ENCODE results near the gene PLPP4. TPM values are rescaled to one million over a fixed set of nuclear protein-coding genes. Genes with fewer than 3 reads are reported as not detected.

Gene PLPP4
- polyA plus RNA-seq, 1 of the 3 experiments (the other 2 are of a cell fraction): 27.9 TPM

DNA sequence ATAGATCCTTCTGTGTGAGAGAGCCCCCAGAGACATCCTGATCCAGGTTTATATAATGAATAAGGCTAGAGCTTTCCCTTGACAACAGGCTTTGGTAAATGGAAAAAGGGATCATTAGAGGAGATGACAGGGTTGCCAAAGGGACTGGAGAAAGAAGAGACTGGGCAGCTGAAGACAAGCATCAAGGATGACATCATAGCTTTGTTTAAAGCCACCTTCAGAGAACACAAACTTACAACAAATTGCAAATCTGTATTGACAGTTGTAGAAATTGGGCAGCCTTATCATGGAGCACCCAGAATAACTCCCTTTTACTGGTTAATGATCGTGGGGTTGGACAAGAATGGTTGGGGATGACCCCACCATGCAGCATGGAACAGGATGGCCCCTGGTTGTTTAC, 3.7 kb upstream of the PLPP4 start:
- Histone ChIP-seq H3K27me3 (ENCODE audit: insufficient read depth) (no peaks in the 10 kb centered on the region), H3K27ac (ENCODE audit: low read depth in 2 of 2, low read length in 1 of 2) (no peak overlapping the region), H3K4me2 (no peak overlapping the region), H3K9me2 (no peaks in the 10 kb centered on the region), H4K20me1 (ENCODE audit: insufficient read depth) (no peaks in the 10 kb centered on the region), H3F3A (replicated peaks; ENCODE audit: insufficient read depth) (no peaks in the 10 kb centered on the region), H3K9me3 (no peaks in the 10 kb centered on the region), H3K4me1 (ENCODE audit: control insufficient read depth in 1 of 2, insufficient read depth in 2 of 2, low read depth in 1 of 2, low read length in 1 of 2) (peaks cover 7 to 22% of the 10 kb centered on the region in 2 experiments; a peak in 3 of 4 replicates), H3K4me3 (ENCODE audit: low read depth in 2 of 2, low read length in 1 of 2) (no peak overlapping the region), H3K9ac (no peak overlapping the region), H3K79me2 (ENCODE audit: insufficient read depth) (peaks cover 19% of the 10 kb centered on the region), H2AFZ (ENCODE audit: low read depth) (no peak overlapping the region), H3K36me3 (replicated peaks in 1 of 2; ENCODE audit: control insufficient read depth in 1 of 2, insufficient read depth in 2 of 2, low read length in 1 of 2) (no peaks in the 10 kb centered on the region)
- ChIA-PET POLR2A (interaction anchor here (0.6 kb wide), 1 partner anchor 306 kb away, joined by 3 read pairs; no protein-coding TSS in a partner anchor), CTCF (interaction anchor here (1.1 to 1.4 kb wide), 2 partner anchors 30 to 282 kb away, joined by 3 read pairs; no protein-coding TSS in a partner anchor)
- DNase-seq: no peak
- 55% methylated on average over 1 of the region's 1 CpG for WGBS (ENCODE audit: low lambda C conversion rate)
- TF ChIP-seq, protein P1, sequence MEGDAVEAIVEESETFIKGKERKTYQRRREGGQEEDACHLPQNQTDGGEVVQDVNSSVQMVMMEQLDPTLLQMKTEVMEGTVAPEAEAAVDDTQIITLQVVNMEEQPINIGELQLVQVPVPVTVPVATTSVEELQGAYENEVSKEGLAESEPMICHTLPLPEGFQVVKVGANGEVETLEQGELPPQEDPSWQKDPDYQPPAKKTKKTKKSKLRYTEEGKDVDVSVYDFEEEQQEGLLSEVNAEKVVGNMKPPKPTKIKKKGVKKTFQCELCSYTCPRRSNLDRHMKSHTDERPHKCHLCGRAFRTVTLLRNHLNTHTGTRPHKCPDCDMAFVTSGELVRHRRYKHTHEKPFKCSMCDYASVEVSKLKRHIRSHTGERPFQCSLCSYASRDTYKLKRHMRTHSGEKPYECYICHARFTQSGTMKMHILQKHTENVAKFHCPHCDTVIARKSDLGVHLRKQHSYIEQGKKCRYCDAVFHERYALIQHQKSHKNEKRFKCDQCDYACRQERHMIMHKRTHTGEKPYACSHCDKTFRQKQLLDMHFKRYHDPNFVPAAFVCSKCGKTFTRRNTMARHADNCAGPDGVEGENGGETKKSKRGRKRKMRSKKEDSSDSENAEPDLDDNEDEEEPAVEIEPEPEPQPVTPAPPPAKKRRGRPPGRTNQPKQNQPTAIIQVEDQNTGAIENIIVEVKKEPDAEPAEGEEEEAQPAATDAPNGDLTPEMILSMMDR (IDR thresholded peaks at IDR 0.05): no peak
- TF ChIP-seq RAD21 (IDR thresholded peaks at IDR 0.05; ENCODE audit: low read length) (no peak), YY1 (IDR thresholded peaks at IDR 0.05; ENCODE audit: low read depth) (no peak)

DNA sequence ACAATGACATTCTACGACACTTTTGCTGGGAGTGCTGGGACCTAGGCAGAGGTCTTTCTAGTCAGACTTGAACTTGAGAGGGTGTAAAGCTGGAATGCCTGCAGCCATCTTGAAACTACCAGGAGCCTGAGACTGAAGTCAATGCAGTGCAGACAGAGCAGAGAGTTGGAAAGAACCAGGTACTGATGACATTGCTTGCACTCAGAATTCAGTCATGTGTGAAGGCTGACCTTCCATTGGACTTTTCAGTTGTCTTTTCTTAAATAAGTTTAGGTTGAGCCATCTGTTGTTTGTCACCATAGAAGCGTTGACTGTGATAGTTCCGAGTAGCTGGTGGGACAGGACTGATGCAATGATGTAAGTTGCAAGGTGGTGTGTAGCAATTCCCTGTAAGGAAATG, 3.1 kb upstream of the PLPP4 start:
- Histone ChIP-seq H3K79me2 (ENCODE audit: insufficient read depth) (peaks cover 25% of the 10 kb centered on the region), H3K27me3 (ENCODE audit: insufficient read depth) (no peaks in the 10 kb centered on the region), H3K4me1 (ENCODE audit: control insufficient read depth in 1 of 2, insufficient read depth in 2 of 2, low read depth in 1 of 2, low read length in 1 of 2) (peaks cover 7 to 27% of the 10 kb centered on the region in 2 experiments), H3K36me3 (replicated peaks in 1 of 2; ENCODE audit: control insufficient read depth in 1 of 2, insufficient read depth in 2 of 2, low read length in 1 of 2) (no peaks in the 10 kb centered on the region), H3K9me3 (no peaks in the 10 kb centered on the region), H4K20me1 (ENCODE audit: insufficient read depth) (no peaks in the 10 kb centered on the region), H3K27ac (ENCODE audit: low read depth in 2 of 2, low read length in 1 of 2) (no peak overlapping the region), H3K4me2 (no peak overlapping the region), H3K4me3 (ENCODE audit: low read depth in 2 of 2, low read length in 1 of 2) (no peak overlapping the region), H3K9ac (no peak overlapping the region), H2AFZ (ENCODE audit: low read depth) (no peak overlapping the region), H3F3A (replicated peaks; ENCODE audit: insufficient read depth) (no peaks in the 10 kb centered on the region), H3K9me2 (no peaks in the 10 kb centered on the region)
- ChIA-PET POLR2A (interaction anchor here (0.6 kb wide), 1 partner anchor 306 kb away, joined by 3 read pairs; no protein-coding TSS in a partner anchor), CTCF (interaction anchor here (1.4 kb wide), 1 partner anchor 30 kb away, joined by 3 read pairs; no protein-coding TSS in a partner anchor)
- TF ChIP-seq GATA2 (CRISPR knock-in tag; IDR thresholded peaks at IDR 0.05): no peak
- TF ChIP-seq NRF1 (IDR thresholded peaks at IDR 0.05; ENCODE audit: low read depth, low read length): no peak
- TF ChIP-seq NFIC (IDR thresholded peaks at IDR 0.05; ENCODE audit: borderline replicate concordance): no peak
- no peak for TF ChIP-seq YY1 (IDR thresholded peaks at IDR 0.05; ENCODE audit: low read depth)
- TF ChIP-seq, protein P2, sequence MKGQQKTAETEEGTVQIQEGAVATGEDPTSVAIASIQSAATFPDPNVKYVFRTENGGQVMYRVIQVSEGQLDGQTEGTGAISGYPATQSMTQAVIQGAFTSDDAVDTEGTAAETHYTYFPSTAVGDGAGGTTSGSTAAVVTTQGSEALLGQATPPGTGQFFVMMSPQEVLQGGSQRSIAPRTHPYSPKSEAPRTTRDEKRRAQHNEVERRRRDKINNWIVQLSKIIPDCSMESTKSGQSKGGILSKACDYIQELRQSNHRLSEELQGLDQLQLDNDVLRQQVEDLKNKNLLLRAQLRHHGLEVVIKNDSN (IDR thresholded peaks at IDR 0.05; ENCODE audit: borderline replicate concordance, low read depth): no peak
- TF ChIP-seq POLR2AphosphoS5 (IDR thresholded peaks at IDR 0.05; ENCODE audit: low read depth, low read length): no peak
- TF ChIP-seq GABPA (IDR thresholded peaks at IDR 0.05; ENCODE audit: low read depth): no peak
- TF ChIP-seq, protein P3, sequence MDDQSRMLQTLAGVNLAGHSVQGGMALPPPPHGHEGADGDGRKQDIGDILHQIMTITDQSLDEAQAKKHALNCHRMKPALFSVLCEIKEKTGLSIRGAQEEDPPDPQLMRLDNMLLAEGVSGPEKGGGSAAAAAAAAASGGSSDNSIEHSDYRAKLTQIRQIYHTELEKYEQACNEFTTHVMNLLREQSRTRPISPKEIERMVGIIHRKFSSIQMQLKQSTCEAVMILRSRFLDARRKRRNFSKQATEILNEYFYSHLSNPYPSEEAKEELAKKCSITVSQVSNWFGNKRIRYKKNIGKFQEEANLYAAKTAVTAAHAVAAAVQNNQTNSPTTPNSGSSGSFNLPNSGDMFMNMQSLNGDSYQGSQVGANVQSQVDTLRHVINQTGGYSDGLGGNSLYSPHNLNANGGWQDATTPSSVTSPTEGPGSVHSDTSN (IDR thresholded peaks at IDR 0.05): no peak
- TF ChIP-seq, protein P4, sequence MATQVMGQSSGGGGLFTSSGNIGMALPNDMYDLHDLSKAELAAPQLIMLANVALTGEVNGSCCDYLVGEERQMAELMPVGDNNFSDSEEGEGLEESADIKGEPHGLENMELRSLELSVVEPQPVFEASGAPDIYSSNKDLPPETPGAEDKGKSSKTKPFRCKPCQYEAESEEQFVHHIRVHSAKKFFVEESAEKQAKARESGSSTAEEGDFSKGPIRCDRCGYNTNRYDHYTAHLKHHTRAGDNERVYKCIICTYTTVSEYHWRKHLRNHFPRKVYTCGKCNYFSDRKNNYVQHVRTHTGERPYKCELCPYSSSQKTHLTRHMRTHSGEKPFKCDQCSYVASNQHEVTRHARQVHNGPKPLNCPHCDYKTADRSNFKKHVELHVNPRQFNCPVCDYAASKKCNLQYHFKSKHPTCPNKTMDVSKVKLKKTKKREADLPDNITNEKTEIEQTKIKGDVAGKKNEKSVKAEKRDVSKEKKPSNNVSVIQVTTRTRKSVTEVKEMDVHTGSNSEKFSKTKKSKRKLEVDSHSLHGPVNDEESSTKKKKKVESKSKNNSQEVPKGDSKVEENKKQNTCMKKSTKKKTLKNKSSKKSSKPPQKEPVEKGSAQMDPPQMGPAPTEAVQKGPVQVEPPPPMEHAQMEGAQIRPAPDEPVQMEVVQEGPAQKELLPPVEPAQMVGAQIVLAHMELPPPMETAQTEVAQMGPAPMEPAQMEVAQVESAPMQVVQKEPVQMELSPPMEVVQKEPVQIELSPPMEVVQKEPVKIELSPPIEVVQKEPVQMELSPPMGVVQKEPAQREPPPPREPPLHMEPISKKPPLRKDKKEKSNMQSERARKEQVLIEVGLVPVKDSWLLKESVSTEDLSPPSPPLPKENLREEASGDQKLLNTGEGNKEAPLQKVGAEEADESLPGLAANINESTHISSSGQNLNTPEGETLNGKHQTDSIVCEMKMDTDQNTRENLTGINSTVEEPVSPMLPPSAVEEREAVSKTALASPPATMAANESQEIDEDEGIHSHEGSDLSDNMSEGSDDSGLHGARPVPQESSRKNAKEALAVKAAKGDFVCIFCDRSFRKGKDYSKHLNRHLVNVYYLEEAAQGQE (IDR thresholded peaks at IDR 0.05; ENCODE audit: low read depth, low read length): no peak
- TF ChIP-seq, protein P5, sequence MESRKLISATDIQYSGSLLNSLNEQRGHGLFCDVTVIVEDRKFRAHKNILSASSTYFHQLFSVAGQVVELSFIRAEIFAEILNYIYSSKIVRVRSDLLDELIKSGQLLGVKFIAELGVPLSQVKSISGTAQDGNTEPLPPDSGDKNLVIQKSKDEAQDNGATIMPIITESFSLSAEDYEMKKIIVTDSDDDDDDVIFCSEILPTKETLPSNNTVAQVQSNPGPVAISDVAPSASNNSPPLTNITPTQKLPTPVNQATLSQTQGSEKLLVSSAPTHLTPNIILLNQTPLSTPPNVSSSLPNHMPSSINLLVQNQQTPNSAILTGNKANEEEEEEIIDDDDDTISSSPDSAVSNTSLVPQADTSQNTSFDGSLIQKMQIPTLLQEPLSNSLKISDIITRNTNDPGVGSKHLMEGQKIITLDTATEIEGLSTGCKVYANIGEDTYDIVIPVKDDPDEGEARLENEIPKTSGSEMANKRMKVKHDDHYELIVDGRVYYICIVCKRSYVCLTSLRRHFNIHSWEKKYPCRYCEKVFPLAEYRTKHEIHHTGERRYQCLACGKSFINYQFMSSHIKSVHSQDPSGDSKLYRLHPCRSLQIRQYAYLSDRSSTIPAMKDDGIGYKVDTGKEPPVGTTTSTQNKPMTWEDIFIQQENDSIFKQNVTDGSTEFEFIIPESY (IDR thresholded peaks at IDR 0.05; ENCODE audit: borderline replicate concordance, low read depth): no peak
- DNase-seq: no peak
- 73% methylated on average over 3 of the region's 3 CpGs for WGBS (ENCODE audit: low lambda C conversion rate)

Measured in SK-N-SH (cell line).